ENCODE results near the gene AATK. TPM values are rescaled to one million over a fixed set of nuclear protein-coding genes. Genes with fewer than 3 reads are reported as not detected.

AATK gene
- total and polyA plus RNA-seq, 2 of the 13 experiments (the other 11 are each of a cell fraction or from before 2014, with no cell fraction given) = 2.9 to 8.4 TPM

GRCh38 chr17:81207610-81208581, 41.9 kb upstream of the AATK start (continued):
- TF ChIP-seq RCOR2 (CRISPR knock-in tag; IDR thresholded peaks at IDR 0.05) = no peak

GRCh38 chr17:81206657-81207056, 40.6 kb upstream of the AATK start:
- Histone ChIP-seq H3K4me3 (replicated peaks in 1 of 3; ENCODE audit: insufficient read depth in 1 of 3, low read depth in 2 of 3, low read length in 3 of 3) (no peak overlapping the region), H3K9ac (ENCODE audit: insufficient read depth, low read depth, low read length) (no peak overlapping the region), H3K4me1 (ENCODE audit: insufficient read depth, low read length) (no peaks in the 10 kb centered on the region), H3K36me3 (replicated peaks in 1 of 2; ENCODE audit: control insufficient read depth in 1 of 2, insufficient read depth in 2 of 2, low read length in 2 of 2) (peaks cover 16 to 44% of the 10 kb centered on the region in 2 experiments; a peak in 4 of 5 replicates), H2AFZ (ENCODE audit: low read length) (no peak overlapping the region), H3K27ac (ENCODE audit: extremely low read length, insufficient read depth, low read length) (no peak overlapping the region), H3K4me2 (ENCODE audit: low read depth, low read length) (no peak overlapping the region), H3K27me3 (ENCODE audit: control insufficient read depth in 1 of 2, insufficient read depth in 2 of 2, low read length in 2 of 2) (no peaks in the 10 kb centered on the region), H4K20me1 (ENCODE audit: insufficient read depth, low read length) (no peaks in the 10 kb centered on the region), H3K9me3 (ENCODE audit: low read length) (no peaks in the 10 kb centered on the region), H3K79me2 (ENCODE audit: insufficient read depth, low read length) (no peaks in the 10 kb centered on the region)
- FAIRE-seq (no peak), DNase-seq (ENCODE audit: low spot score) (no peak), ATAC-seq (no peak)
- in situ Hi-C loops (cut with HindIII; ENCODE audit: extremely low pct_ligation_motif_present, low pct_unique_long_range_greater_than_20kb) (no loop called here), intact Hi-C loops (cut with micrococcal nuclease; ENCODE audit: unreplicated experiment) (no loop called here)
- 96% methylated on average over 11 of the region's 12 CpGs for WGBS (ENCODE audit: low lambda C conversion rate)
- POLR2A ChIA-PET = no interaction called here
- TF ChIP-seq ZNF180 (CRISPR knock-in tag; IDR thresholded peaks at IDR 0.05; ENCODE audit: borderline replicate concordance, low read depth) (no peak), ZNF549 (CRISPR knock-in tag; IDR thresholded peaks at IDR 0.05) (no peak), FOXK2 (IDR thresholded peaks at IDR 0.05) (no peak), ZNF674 (CRISPR knock-in tag; IDR thresholded peaks at IDR 0.05; ENCODE audit: low read depth) (no peak), ZNF350 (CRISPR knock-in tag; IDR thresholded peaks at IDR 0.05; ENCODE audit: borderline replicate concordance, low read depth) (no peak), ZNF138 (CRISPR knock-in tag; IDR thresholded peaks at IDR 0.05; ENCODE audit: low read depth) (no peak), ZNF121 (CRISPR knock-in tag; IDR thresholded peaks at IDR 0.05) (no peak), E2F5 (CRISPR knock-in tag; conservative IDR thresholded peaks at IDR 0.05) (no peak), PAWR (CRISPR knock-in tag; IDR thresholded peaks at IDR 0.05; ENCODE audit: borderline replicate concordance) (no peak), ZBTB20 (CRISPR knock-in tag; IDR thresholded peaks at IDR 0.05; ENCODE audit: borderline replicate concordance, low read depth) (no peak), KDM5B (CRISPR knock-in tag; IDR thresholded peaks at IDR 0.05; ENCODE audit: borderline replicate concordance) (no peak), GLI4 (CRISPR knock-in tag; IDR thresholded peaks at IDR 0.05; ENCODE audit: borderline replicate concordance) (no peak), ZNF570 (CRISPR knock-in tag; IDR thresholded peaks at IDR 0.05; ENCODE audit: borderline replicate concordance) (no peak), FLYWCH1 (CRISPR knock-in tag; IDR thresholded peaks at IDR 0.05) (no peak)
- TF ChIP-seq, protein P1, sequence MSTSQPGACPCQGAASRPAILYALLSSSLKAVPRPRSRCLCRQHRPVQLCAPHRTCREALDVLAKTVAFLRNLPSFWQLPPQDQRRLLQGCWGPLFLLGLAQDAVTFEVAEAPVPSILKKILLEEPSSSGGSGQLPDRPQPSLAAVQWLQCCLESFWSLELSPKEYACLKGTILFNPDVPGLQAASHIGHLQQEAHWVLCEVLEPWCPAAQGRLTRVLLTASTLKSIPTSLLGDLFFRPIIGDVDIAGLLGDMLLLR (CRISPR knock-in tag; IDR thresholded peaks at IDR 0.05) = no peak
- TF ChIP-seq, protein P2, sequence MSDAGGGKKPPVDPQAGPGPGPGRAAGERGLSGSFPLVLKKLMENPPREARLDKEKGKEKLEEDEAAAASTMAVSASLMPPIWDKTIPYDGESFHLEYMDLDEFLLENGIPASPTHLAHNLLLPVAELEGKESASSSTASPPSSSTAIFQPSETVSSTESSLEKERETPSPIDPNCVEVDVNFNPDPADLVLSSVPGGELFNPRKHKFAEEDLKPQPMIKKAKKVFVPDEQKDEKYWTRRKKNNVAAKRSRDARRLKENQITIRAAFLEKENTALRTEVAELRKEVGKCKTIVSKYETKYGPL (CRISPR knock-in tag; IDR thresholded peaks at IDR 0.05) = no peak
- TF ChIP-seq, protein P3, sequence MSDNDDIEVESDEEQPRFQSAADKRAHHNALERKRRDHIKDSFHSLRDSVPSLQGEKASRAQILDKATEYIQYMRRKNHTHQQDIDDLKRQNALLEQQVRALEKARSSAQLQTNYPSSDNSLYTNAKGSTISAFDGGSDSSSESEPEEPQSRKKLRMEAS (IDR thresholded peaks at IDR 0.05) = no peak
- CTCF ChIA-PET (ENCODE audit: low intra/inter-chr PET ratio, low total read pairs) = no interaction called here
- BruUV-seq (replicated peaks) = no TSS peak

Data from HepG2 (cell line).